Osteoblast (primary cell): ENCODE results near the gene CHI3L2. TPM values are rescaled to one million over a fixed set of nuclear protein-coding genes. Genes with fewer than 3 reads are reported as not detected.

ENCODE experiments used
- DNase-seq: peaks from one replicate; pipeline ENCODE4 v3.0.0; 2011; ENCODE audit warnings: low spot score, mixed read lengths; ENCODE audit not compliant: insufficient read length; ENCODE audit errors: missing footprints
- H2AFZ ChIP-seq: 2 replicates; pipeline ENCODE4 v1.6.0; 2011; ENCODE audit warnings: mild to moderate bottlenecking, low read length
- H3K27ac ChIP-seq: 2 replicates; pipeline ENCODE4 v1.5.1; 2011; ENCODE audit warnings: mild to moderate bottlenecking, low read depth, low read length, moderate library complexity
- H3K27me3 ChIP-seq: 2 replicates; pipeline ENCODE4 v1.6.0; 2012; ENCODE audit warnings: mild to moderate bottlenecking, control low read depth, inconsistent platforms, low read length, moderate library complexity; ENCODE audit not compliant: insufficient read depth
- H3K36me3 ChIP-seq: 2 replicates; pipeline ENCODE4 v1.5.1; 2011; ENCODE audit warnings: mild to moderate bottlenecking, low read length, control low read depth, moderate library complexity; ENCODE audit not compliant: insufficient read depth
- H3K4me1 ChIP-seq: 2 replicates; pipeline ENCODE4 v1.5.1; 2011; ENCODE audit warnings: mild to moderate bottlenecking, low read length, control low read depth, moderate library complexity; ENCODE audit not compliant: insufficient read depth
- H3K4me2 ChIP-seq: 2 replicates; pipeline ENCODE4 v1.6.0; 2011; ENCODE audit warnings: mild to moderate bottlenecking, low read length; ENCODE audit not compliant: insufficient read depth
- H3K4me3 ChIP-seq: fragments of 200-600 bp; sonication (generic); 3 replicates; pipeline ENCODE4 v1.5.1; 2012; ENCODE audit warnings: mild to moderate bottlenecking, low read length, inconsistent platforms; ENCODE audit not compliant: insufficient read depth
- H3K79me2 ChIP-seq: 2 replicates; pipeline ENCODE4 v1.6.0; 2012; ENCODE audit warnings: mild to moderate bottlenecking, low read length, control low read depth, inconsistent platforms; ENCODE audit not compliant: insufficient read depth
- H3K9me3 ChIP-seq: 2 replicates; pipeline ENCODE4 v1.5.1; 2011; ENCODE audit warnings: low read depth, low read length, control low read depth
- H4K20me1 ChIP-seq: 2 replicates; pipeline ENCODE4 v1.6.0; 2012; ENCODE audit warnings: mild to moderate bottlenecking, low read length, control low read depth; ENCODE audit not compliant: insufficient read depth
- total RNA-seq: library from RNA; depleted of rRNA; stranded (reverse); fragments of >200 nt; gene quantifications from 2 replicates; pipeline ENCODE4 v1.2.3, GENCODE V29; 2012
- TF ChIP-seq, protein P1 (sequence below): IDR thresholded peaks from 2 replicates; pipeline ENCODE4 v1.5.1; 2011; ENCODE audit warnings: mild to moderate bottlenecking, low read depth, low read length, moderate library complexity; ENCODE audit errors: extremely low read depth

The CHI3L2 gene
- total RNA-seq, 1 donor, result 2.9 TPM

DNA sequence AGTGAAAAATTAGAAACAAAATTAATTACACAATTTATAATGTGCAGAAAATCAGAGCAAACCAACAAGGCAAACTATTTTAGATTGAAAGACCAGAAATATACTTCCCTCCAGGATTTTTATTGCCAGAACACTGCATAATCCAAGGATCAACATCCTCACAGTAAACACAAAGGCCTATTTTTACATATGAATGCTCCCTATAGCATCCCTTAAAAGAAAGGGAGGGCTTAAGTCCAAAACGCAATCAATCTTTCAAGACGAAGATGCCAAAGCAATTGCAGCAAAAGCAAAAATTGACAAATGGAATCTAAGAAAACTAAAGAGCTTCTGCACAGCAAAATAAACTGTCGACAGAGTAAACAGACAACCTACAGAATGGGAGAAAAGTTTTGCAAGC is 44.6 kb downstream of the CHI3L2 start:
- Histone ChIP-seq H3K79me2 (no peaks in the 10 kb centered on the region), H3K4me3 (no peak overlapping the region), H3K36me3 (no peaks in the 10 kb centered on the region), H4K20me1 (no peaks in the 10 kb centered on the region), H3K27ac (no peak overlapping the region), H2AFZ (no peak overlapping the region), H3K9me3 (no peaks in the 10 kb centered on the region), H3K27me3 (peaks cover 26% of the 10 kb centered on the region), H3K4me1 (peaks cover 14% of the 10 kb centered on the region), H3K4me2 (no peak overlapping the region)
- TF ChIP-seq, protein P1, sequence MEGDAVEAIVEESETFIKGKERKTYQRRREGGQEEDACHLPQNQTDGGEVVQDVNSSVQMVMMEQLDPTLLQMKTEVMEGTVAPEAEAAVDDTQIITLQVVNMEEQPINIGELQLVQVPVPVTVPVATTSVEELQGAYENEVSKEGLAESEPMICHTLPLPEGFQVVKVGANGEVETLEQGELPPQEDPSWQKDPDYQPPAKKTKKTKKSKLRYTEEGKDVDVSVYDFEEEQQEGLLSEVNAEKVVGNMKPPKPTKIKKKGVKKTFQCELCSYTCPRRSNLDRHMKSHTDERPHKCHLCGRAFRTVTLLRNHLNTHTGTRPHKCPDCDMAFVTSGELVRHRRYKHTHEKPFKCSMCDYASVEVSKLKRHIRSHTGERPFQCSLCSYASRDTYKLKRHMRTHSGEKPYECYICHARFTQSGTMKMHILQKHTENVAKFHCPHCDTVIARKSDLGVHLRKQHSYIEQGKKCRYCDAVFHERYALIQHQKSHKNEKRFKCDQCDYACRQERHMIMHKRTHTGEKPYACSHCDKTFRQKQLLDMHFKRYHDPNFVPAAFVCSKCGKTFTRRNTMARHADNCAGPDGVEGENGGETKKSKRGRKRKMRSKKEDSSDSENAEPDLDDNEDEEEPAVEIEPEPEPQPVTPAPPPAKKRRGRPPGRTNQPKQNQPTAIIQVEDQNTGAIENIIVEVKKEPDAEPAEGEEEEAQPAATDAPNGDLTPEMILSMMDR, result no peak
- no peak for DNase-seq

GRCh38 chr1:111274653-111275052 is 47.1 kb downstream of the CHI3L2 start:
- H3K27me3 ChIP-seq, result peaks cover 26% of the 10 kb centered on the region
- H2AFZ ChIP-seq, result peak overlapping the region; percentile 64
- TF ChIP-seq, protein P1, result no peak
- no peaks in the 10 kb centered on the region for H3K9me3 ChIP-seq
- H3K4me3 ChIP-seq, result peak overlapping the region; percentile 59
- no peaks in the 10 kb centered on the region for H4K20me1 ChIP-seq
- peaks cover 14% of the 10 kb centered on the region for H3K4me1 ChIP-seq
- peak overlapping the region; percentile 75 for H3K4me2 ChIP-seq
- no peaks in the 10 kb centered on the region for H3K36me3 ChIP-seq
- DNase-seq, result peak; percentile 71
- no peaks in the 10 kb centered on the region for H3K79me2 ChIP-seq
- peak overlapping the region; percentile 5 for H3K27ac ChIP-seq

DNA sequence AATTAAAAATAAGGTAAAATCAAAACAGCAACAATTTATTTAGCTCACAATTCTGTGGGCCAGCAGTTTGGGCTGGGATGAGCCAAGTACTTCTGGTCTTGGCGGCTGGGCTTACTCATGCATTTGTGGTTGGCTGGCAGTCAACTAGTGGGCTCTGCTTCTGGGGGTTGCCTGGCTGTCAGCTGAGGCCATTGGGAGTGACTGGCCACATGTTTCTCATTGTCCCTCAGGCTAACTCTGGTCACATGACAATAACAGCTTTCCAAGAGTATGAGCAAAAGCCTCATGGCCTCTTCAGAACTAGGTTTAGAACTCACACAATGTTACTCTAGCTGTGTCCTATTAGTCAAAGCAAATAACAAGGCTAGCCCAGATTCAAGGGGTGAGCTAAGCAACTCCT is 47.6 kb downstream of the CHI3L2 start:
- Histone ChIP-seq H4K20me1 (no peaks in the 10 kb centered on the region), H3K79me2 (no peaks in the 10 kb centered on the region), H3K4me2 (peak overlapping the region; percentile 75), H3K27ac (peak overlapping the region; percentile 5), H3K9me3 (no peaks in the 10 kb centered on the region), H3K4me3 (peak overlapping the region; percentile 59), H3K36me3 (no peaks in the 10 kb centered on the region), H3K4me1 (peaks cover 14% of the 10 kb centered on the region), H3K27me3 (peaks cover 22% of the 10 kb centered on the region), H2AFZ (peak overlapping the region; percentile 64)
- TF ChIP-seq, protein P1, result no peak
- DNase-seq, result peak; percentile 91

DNA sequence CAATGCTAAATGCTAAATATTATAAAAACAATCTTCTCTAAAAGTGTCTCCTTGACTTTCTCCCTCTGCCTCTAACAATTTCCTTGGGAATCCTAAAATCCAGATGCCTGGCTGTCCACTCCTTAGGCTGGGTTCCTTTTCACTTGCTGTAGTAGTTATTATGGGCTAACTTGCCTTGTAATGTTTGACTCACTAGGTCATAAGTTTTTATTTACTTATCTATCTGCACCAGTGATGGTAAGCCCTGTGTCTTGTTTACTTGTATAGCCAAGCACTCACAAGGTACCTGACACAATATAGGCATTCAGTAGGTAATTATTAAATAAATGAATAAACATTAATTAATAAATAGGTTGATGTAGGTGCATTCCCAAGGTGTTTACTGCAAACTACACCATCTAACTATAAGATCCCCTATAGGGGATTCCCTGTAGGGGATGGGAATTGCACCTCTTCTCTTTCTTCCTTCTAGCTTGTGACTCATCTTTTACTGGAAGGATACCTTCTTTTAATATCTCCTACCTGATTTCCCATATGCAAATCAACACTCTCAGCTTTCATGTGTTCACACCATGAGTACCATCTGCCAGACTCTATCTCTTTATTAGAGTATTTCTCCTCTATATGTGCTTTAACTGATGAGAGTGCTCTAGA is 48.4 kb downstream of the CHI3L2 start:
- no peaks in the 10 kb centered on the region for H4K20me1 ChIP-seq
- H2AFZ ChIP-seq, result no peak overlapping the region
- no peaks in the 10 kb centered on the region for H3K79me2 ChIP-seq
- no peak for DNase-seq
- no peak overlapping the region for H3K27ac ChIP-seq
- H3K27me3 ChIP-seq, result peaks cover 14% of the 10 kb centered on the region
- H3K36me3 ChIP-seq, result no peaks in the 10 kb centered on the region
- no peak overlapping the region for H3K4me2 ChIP-seq
- H3K9me3 ChIP-seq, result no peaks in the 10 kb centered on the region
- no peak overlapping the region for H3K4me3 ChIP-seq
- H3K4me1 ChIP-seq, result peaks cover 14% of the 10 kb centered on the region
- TF ChIP-seq, protein P1, result no peak
